HEK293 (cell line): ENCODE measurements around the gene BAD.

Experiments used
- CTCF ChIA-PET: fragments of 350-600 bp; formaldehyde crosslinking; extraction: SDS; loops from one replicate; lab custom pipeline; 2021; ENCODE audit warnings: antibody characterized with exemption; lab: Yijun Ruan, JAX
- POLR2A ChIA-PET: fragments of 300-600 bp; formaldehyde crosslinking; extraction: SDS; loops from one replicate; lab custom pipeline; 2020; ENCODE audit warnings: antibody characterized with exemption, inconsistent platforms; lab: Yijun Ruan, JAX
- H3K27ac ChIP-seq: fragments of 200-500 bp; sonication (Bioruptor generic); 2 replicates; pipeline ENCODE4 v1.5.1; 2014; ENCODE audit warnings: low read depth, low read length, control low read depth, inconsistent platforms; ENCODE audit errors: extremely low read depth
- H3K36me3 ChIP-seq, 2 experiments: fragments of 200-500 bp in 1 of 2; sonication (Bioruptor generic) in 1 of 2; 1 replicate in 1 of 2; 2 replicates in 1 of 2; pipeline ENCODE4 v1.5.1; 2014 to 2017; ENCODE audit warnings: inconsistent platforms in 2 of 2, low read length in 2 of 2; ENCODE audit not compliant: control insufficient read depth in 2 of 2, insufficient read depth in 1 of 2
- H3K4me1 ChIP-seq: fragments of 200-500 bp; sonication (Bioruptor generic); 2 replicates; pipeline ENCODE4 v1.5.1; 2014; ENCODE audit warnings: mild to moderate bottlenecking, low read length, inconsistent platforms; ENCODE audit not compliant: control insufficient read depth, insufficient read depth
- H3K4me3 ChIP-seq: 2 replicates; pipeline ENCODE4 v1.5.1; 2011; ENCODE audit warnings: low read depth, mild to moderate bottlenecking, control low read depth, low read length, moderate library complexity
- H3K9me3 ChIP-seq: fragments of 200-500 bp; sonication (Bioruptor generic); 2 replicates; pipeline ENCODE4 v1.5.1; 2014; ENCODE audit warnings: low read depth, low read length, inconsistent platforms; ENCODE audit not compliant: control insufficient read depth, insufficient read depth
- OSR2 ChIP-seq: fragments of 450-650 bp; formaldehyde crosslinking; IDR thresholded peaks from 2 replicates; pipeline ENCODE4 v1.5.1; 2016; ENCODE audit warnings: missing biosample characterization, missing genetic modification characterization
- PBX3 ChIP-seq: sonication (generic); formaldehyde crosslinking; IDR thresholded peaks from 2 replicates; pipeline ENCODE4 v1.8.1; 2022; ENCODE audit warnings: mild to moderate bottlenecking, moderate library complexity, missing genetic modification reagents
- SP3 ChIP-seq: fragments of 450-650 bp; formaldehyde crosslinking; IDR thresholded peaks from 2 replicates; pipeline ENCODE4 v1.5.1; 2016; ENCODE audit warnings: missing biosample characterization, missing genetic modification characterization
- TCF7L2 ChIP-seq: IDR thresholded peaks from 2 replicates; pipeline ENCODE4 v1.6.1; 2011; ENCODE audit warnings: low read depth, mild to moderate bottlenecking, inconsistent platforms, low read length, moderate library complexity, borderline replicate concordance
- TSHZ1 ChIP-seq: fragments of 450-650 bp; formaldehyde crosslinking; IDR thresholded peaks from 2 replicates; pipeline ENCODE4 v1.5.1; 2016; ENCODE audit warnings: missing biosample characterization, missing genetic modification characterization, borderline replicate concordance
- ZNF148 ChIP-seq: fragments of 450-650 bp; formaldehyde crosslinking; IDR thresholded peaks from 2 replicates; pipeline ENCODE4 v1.5.0; 2017; ENCODE audit warnings: missing biosample characterization, missing genetic modification characterization, borderline replicate concordance
- ZNF175 ChIP-seq: fragments of 450-650 bp; formaldehyde crosslinking; IDR thresholded peaks from 2 replicates; pipeline ENCODE4 v1.5.1; 2016; ENCODE audit warnings: missing biosample characterization, missing genetic modification characterization
- ZNF2 ChIP-seq: fragments of 450-650 bp; formaldehyde crosslinking; IDR thresholded peaks from 2 replicates; pipeline ENCODE4 v1.5.1; 2016; ENCODE audit warnings: missing biosample characterization, missing genetic modification characterization
- ZNF239 ChIP-seq: fragments of 450-650 bp; formaldehyde crosslinking; IDR thresholded peaks from 2 replicates; pipeline ENCODE4 v1.5.1; 2016; ENCODE audit warnings: missing biosample characterization, missing genetic modification characterization
- ZNF391 ChIP-seq: fragments of 450-650 bp; formaldehyde crosslinking; IDR thresholded peaks from 2 replicates; pipeline ENCODE4 v1.5.1; 2016; ENCODE audit warnings: low read depth, missing biosample characterization, missing genetic modification characterization, borderline replicate concordance
- ZNF433 ChIP-seq: fragments of 450-650 bp; formaldehyde crosslinking; IDR thresholded peaks from 2 replicates; pipeline ENCODE4 v1.5.1; 2016; ENCODE audit warnings: missing biosample characterization, missing genetic modification characterization, low read depth
- ZNF501 ChIP-seq: fragments of 450-650 bp; formaldehyde crosslinking; IDR thresholded peaks from 2 replicates; pipeline ENCODE4 v1.5.1; 2016; ENCODE audit warnings: missing biosample characterization, missing genetic modification characterization
- ZNF513 ChIP-seq: fragments of 450-650 bp; IDR thresholded peaks from 2 replicates; pipeline ENCODE4 v1.5.1; 2018; ENCODE audit warnings: missing biosample characterization, missing genetic modification characterization
- ZNF549 ChIP-seq: fragments of 450-650 bp; IDR thresholded peaks from 2 replicates; pipeline ENCODE4 v1.5.1; 2018; ENCODE audit warnings: missing biosample characterization, missing genetic modification characterization, mild to moderate bottlenecking, inconsistent platforms, moderate library complexity
- ZNF623 ChIP-seq: fragments of 450-650 bp; formaldehyde crosslinking; IDR thresholded peaks from 2 replicates; pipeline ENCODE4 v1.5.1; 2016; ENCODE audit warnings: missing biosample characterization, missing genetic modification characterization
- ZNF626 ChIP-seq: fragments of 450-650 bp; sonication (Bioruptor Pico); formaldehyde crosslinking; IDR thresholded peaks from 2 replicates; pipeline ENCODE4 v1.5.1; 2018; ENCODE audit warnings: missing biosample characterization, missing genetic modification characterization, inconsistent platforms
- ZNF701 ChIP-seq: fragments of 450-650 bp; formaldehyde crosslinking; IDR thresholded peaks from 2 replicates; pipeline ENCODE4 v1.5.1; 2016; ENCODE audit warnings: missing biosample characterization, missing genetic modification characterization

Gene BAD

GRCh38 chr11:64299847-64300648 is 15.6 kb upstream of the BAD start, which contains the start of gene CATSPERZ:
TSS of gene CATSPERZ (plus strand) at chr11:64300358. CDS start at chr11:64300411, 53 bp downstream.
- H3K9me3 ChIP-seq: no peaks in the 10 kb centered on the region
- TF ChIP-seq SP3 (tag by site-specific recombination): no peak
- TF ChIP-seq ZNF175 (tag by site-specific recombination): no peak
- no peak for TF ChIP-seq ZNF433 (tag by site-specific recombination)
- TF ChIP-seq ZNF513: no peak
- TF ChIP-seq ZNF239 (tag by site-specific recombination): no peak
- no peak for TF ChIP-seq PBX3 (CRISPR knock-in tag)
- TF ChIP-seq TCF7L2: no peak
- no peak for TF ChIP-seq ZNF626 (tag by site-specific recombination)
- H3K4me3 ChIP-seq: peak within 1 kb of the TSS; percentile 18
- POLR2A ChIA-PET: interaction anchor here (0.7 to 2.0 kb wide), 9 partner anchors 15 to 115 kb away, joined by 3 to 9 read pairs (median 4); partner anchors contain the start of genes BAD, FKBP2, GPR137 and STIP1
- CTCF ChIA-PET: interaction anchor here (0.6 to 5.8 kb wide), 19 partner anchors 7 to 150 kb away, joined by 3 to 81 read pairs (median 9); partner anchors contain the start of genes BAD, FERMT3, PLCB3 and PRDX5
- no peaks in the 10 kb centered on the region for H3K4me1 ChIP-seq
- no peaks in the 10 kb centered on the region for H3K36me3 ChIP-seq
- no peak within 1 kb of the TSS for H3K27ac ChIP-seq

- Histone ChIP-seq H3K4me3 (no peak overlapping the region), H3K4me1 (no peaks in the 10 kb centered on the region), H3K9me3 (no peaks in the 10 kb centered on the region), H3K27ac (no peak overlapping the region), H3K36me3 (no peaks in the 10 kb centered on the region)
- TF ChIP-seq TSHZ1 (tag by site-specific recombination) (no peak), ZNF2 (tag by site-specific recombination) (no peak), ZNF501 (tag by site-specific recombination) (no peak), ZNF433 (tag by site-specific recombination) (no peak), ZNF148 (tag by site-specific recombination) (no peak), ZNF391 (tag by site-specific recombination) (no peak), OSR2 (tag by site-specific recombination) (no peak), ZNF623 (tag by site-specific recombination) (no peak), ZNF701 (tag by site-specific recombination) (no peak), ZNF549 (tag by site-specific recombination) (no peak), PBX3 (CRISPR knock-in tag) (no peak)
- CTCF ChIA-PET: no interaction called here
- POLR2A ChIA-PET: interaction anchor here (0.6 to 0.7 kb wide), 3 partner anchors 14 to 96 kb away, joined by 3 to 4 read pairs (median 4); partner anchors contain the start of gene GPR137
Observed at GRCh38 chr11:64298966-64299846, 14.7 kb upstream of the BAD start.
